NCI-H345 (cell line): Measurements from ENCODE around the gene VCAM1.
"Not testable (repeated sequence)": the region's sequence is repeated elsewhere in the genome, so short reads cannot be mapped to it uniquely, and the experiment has no call there.

Experiments used
- DNase-seq: peaks from one replicate; lab custom pipeline; 2025; lab: John Stamatoyannopoulos, UW

VCAM1 gene

GRCh38 chr1:100780814-100781213 is 61.3 kb downstream of the VCAM1 start:
- no peak for DNase-seq

- DNase-seq = not testable (repeated sequence)
Measured at GRCh38 chr1:100781728-100782127, 62.2 kb downstream of the VCAM1 start.

GRCh38 chr1:100782473-100783039 is 63.0 kb downstream of the VCAM1 start:
- no peak for DNase-seq

- no peak for DNase-seq
Measured at GRCh38 chr1:100785470-100786052, 66.0 kb downstream of the VCAM1 start.

GRCh38 chr1:100786870-100787269 is 67.3 kb downstream of the VCAM1 start:
- no peak for DNase-seq
